HG02763 (cell line): Measurements from ENCODE around the gene GRID1.

Source experiments
- ATAC-seq: cut with Tn5 transposase; IDR thresholded peaks from one replicate; pipeline ENCODE4 v1.9.1; 2021; ENCODE audit warnings: mild to moderate bottlenecking, moderate library complexity; ENCODE audit not compliant: unreplicated experiment

The GRID1 gene

DNA sequence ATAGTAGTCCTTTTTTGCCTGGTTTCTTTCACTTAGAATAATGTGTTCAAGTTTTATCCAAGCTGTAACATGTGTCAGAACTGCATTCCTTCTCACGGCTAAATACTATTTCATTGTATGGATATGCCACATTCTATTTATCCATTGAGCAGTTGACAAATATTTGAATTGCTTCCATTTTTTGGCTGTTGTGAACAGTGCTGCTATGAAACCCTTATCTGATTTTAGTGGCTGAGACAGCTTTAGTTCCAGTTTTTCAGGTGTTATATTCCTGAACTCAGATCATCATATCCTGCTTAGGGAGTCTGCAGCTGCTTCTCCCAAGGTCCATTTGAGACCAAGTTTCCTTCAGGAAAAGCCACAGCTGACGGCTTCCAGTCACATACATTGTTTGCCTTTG, 339.2 kb downstream of the GRID1 start:
- no peak for ATAC-seq

DNA sequence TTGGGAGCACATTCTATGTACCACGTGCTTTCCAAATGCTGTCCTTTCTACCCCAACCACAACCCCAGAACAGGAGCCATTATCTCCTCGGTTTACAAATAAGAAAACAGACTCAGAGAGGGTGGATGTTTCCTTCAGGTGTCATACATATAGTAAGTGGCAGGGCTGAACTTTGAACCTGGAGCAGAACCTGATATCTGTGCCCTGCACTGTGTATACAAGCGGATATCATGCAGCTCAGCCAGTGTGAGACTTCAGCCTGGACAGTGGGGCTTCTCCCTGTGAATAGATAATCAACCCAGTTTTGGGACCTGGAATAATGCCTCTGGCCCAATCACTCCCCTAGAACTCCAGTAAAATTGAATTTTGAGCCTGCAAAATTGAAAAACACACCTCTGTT, 341.1 kb downstream of the GRID1 start:
- no peak for ATAC-seq

- no peak for ATAC-seq
Observed at GRCh38 chr10:86024281-86025041, 342.1 kb downstream of the GRID1 start.

- no peak for ATAC-seq
Observed at GRCh38 chr10:86023931-86024280, 342.7 kb downstream of the GRID1 start.

DNA sequence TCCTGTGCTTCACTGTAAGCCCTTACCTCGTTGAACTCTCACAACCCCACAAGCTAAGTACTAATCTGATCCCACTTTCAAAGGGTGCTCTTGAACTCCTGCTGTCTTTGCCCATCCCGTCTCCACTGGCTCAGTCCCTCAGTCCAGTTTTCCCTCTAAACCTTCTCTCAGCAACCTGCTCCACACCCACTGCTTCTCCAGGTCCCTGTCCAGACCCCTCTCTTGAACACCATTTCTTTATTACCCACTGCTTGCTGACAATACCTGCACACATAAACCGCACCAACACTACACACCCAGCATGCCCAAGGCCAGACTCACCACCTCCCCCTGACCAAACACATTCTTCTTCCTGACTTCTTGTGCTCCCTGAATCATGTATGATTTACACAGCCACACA, 343.3 kb downstream of the GRID1 start:
- no peak for ATAC-seq

DNA sequence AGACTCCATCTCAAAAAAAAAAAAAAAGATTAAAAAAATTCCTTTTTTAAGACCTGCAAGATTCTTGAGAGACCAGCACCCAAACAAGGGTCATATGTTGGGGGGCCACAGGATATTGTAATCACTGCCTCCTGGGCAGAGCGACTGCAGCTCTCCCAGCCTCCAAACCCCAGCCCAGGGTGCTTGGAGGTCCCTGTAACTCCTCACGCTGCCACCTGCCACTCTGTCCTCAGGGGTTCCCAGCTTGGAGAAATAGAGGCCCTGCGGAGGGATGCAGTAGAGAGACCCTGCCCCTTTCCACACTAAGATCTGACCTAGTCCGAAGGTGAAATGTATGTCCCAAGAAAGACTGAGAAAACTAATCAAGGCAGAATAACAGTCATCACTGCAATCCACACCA, 343.7 kb downstream of the GRID1 start:
- no peak for ATAC-seq

- no peak for ATAC-seq
Observed at GRCh38 chr10:86020134-86020533, 346.5 kb downstream of the GRID1 start.

GRCh38 chr10:86019141-86019540, 347.5 kb downstream of the GRID1 start:
- ATAC-seq = no peak

GRCh38 chr10:86018735-86019058, 347.9 kb downstream of the GRID1 start:
- ATAC-seq = no peak

GRCh38 chr10:86017841-86018734, 348.5 kb downstream of the GRID1 start:
- peak; percentile 66 for ATAC-seq

GRCh38 chr10:86013568-86013967, 353.0 kb downstream of the GRID1 start:
- no peak for ATAC-seq

DNA sequence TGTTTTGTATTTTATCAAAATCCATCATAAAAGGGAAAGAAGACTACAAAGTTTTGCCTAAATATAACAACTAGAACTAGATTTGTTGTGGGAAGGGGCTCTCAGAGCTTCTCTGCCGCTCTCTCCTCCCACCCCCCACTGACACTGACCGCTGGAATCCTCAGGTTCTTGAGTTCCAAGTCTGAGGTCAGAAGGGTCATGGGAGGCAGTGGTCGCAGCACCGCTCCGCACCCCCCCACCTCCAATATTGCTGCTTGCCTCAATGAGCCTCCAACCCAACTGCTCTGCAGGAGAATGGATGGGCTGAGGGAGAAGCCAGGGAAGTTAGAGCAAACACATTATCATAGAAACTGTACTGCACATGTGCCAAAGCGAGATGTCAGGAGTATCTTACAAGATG, 359.4 kb downstream of the GRID1 start:
- no peak for ATAC-seq

DNA sequence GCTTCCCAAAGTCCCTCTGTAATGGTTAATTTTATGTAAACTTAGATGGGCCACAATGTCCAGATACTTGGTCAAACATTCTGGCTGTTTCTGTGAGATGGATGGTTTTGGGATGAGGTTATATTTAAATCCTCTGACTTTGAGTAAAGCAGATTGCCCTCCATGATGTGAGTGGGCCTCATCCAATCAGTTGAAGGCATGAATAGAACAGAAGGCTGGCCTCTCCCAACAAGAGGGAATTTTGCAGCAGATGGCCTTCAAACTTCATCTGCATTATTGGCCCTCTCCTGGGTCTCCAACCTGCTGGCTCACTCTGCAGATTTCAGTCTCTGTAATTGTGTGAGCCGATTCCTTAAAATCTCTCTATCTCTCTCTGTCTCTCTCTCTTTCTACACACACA, 362.3 kb downstream of the GRID1 start:
- no peak for ATAC-seq

DNA sequence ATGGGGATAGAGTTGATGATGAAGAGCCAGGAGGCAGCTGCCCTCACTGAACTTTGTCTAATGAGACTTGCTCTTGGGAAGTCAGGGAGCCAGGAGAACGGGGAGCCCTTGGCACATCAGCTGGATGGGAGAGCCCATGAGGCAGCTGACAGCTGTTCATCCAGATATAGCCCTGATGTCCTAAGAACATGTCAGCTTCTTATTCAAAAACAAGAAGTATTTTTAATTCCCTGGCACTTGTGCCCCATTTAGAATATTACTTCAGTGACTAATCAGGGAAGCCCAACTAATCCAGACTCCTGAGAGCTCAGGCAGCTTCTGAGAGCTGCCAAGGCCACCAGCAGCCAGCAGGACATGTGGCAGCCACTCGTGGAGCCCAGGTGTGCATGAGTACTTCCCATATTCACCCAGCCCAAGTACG, 363.4 kb downstream of the GRID1 start:
- no peak for ATAC-seq

DNA sequence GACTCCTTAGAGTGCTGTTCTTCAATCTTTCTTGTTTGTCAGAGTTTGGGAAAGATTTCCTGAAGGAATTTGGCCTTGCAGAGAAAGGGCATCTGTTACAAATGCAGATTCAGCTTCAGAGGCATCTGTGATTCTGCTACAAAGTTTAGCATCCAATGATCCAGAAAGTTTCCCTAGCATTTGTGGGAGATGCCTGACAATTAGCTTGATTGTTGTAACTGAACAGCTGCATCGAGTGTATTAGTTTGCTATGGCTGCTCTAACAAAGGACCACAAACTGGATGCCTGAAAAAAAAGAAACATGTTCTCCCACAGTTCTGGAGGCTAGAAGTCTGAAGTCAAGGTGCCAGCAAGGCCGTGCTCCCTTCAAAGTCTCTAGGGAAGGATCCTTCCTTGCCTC, 365.1 kb downstream of the GRID1 start:
- no peak for ATAC-seq

- ATAC-seq = no peak
Observed at GRCh38 chr10:85997544-85997943, 369.1 kb downstream of the GRID1 start.

- no peak for ATAC-seq
Observed at GRCh38 chr10:85995791-85996190, 370.8 kb downstream of the GRID1 start.

DNA sequence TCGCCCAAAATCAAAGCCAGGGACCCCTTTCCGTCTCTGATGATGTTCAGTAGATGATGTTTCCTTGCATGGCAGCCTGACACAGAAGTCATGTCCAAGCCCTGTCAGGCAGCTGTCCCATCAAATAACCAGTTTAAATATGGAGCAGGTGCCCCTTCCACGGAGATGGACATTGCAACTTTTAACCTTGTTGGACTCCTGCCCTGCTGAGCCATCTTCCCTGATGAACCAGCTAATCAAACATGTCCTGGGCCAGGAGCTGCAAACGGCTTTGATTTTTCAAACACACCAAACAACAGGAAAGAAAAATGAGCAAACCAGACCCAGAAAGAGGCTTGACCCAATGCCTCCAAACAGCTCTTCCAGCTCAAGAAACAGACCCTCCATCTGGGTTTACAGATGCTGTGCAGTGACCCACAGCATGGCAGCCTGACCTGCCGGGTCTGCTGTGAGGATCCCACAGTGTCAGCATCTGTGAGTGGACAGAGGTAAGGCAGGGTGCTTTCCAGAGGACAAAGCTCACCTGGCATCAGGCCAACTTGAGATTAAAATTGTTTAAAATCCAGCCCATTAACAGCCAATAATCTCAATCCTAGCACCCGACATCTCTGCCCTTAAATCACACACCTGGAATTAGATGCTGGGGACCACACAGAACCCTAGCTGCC, 372.6 kb downstream of the GRID1 start:
- ATAC-seq = no peak

GRCh38 chr10:85993140-85993539, 373.5 kb downstream of the GRID1 start:
- ATAC-seq = no peak

DNA sequence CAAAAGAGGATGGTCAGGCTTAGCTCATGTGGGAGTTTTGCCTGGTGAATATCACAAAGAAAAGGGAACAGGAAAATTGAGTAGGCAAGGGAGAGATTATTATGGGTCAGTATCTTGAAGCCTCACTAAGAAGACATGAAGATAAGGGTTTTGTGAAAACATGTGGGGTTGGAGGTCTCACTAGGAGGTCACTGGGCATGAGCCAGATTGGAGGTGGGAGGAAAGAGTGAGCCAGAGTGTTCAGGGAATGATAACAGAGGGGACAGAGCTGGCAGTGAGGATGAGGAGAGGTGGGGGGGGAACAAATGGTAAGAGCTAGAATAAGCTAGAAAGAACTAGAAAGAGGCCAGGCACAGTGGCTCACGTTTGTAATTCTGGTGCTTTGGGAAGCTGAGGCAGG, 374.3 kb downstream of the GRID1 start:
- ATAC-seq = no peak

GRCh38 chr10:85986777-85987176, 379.8 kb downstream of the GRID1 start:
- ATAC-seq = no peak

DNA sequence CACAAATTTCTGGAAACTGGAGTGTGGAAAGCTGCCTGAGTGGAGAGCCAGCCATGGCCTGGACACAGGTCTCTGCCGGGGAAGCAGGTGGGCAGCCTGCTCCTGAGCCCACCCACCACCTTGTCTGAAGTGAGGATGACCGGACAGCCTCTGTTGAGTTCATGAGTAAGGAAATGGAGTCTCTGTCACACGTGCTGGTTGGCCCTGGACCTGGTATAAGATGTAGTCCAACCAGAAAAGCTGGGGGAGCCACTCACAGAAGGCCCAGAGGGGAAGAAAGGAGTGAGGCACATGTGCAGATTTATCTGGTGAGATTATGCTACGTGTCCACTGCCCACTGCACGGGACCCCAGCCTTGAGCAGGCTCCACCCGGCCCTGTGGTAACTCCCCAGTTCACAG, 383.5 kb downstream of the GRID1 start:
- ATAC-seq = no peak
